Body of pancreas (tissue), 4 donors: Measurements from ENCODE around the gene DAPK1.

Source experiments
- CTCF ChIP-seq, 7 experiments: fragments of 450-650 bp in 4 of 7; fragments of 200-600 bp in 3 of 7; sonication (generic) in 3 of 7; IDR thresholded peaks; one replicate each; pipeline ENCODE4 v1.5.1; 2016 to 2019; ENCODE audit warnings: antibody characterized with exemption in 7 of 7
- POLR2A ChIP-seq, 3 donors: fragments of 450-650 bp; IDR thresholded peaks; one replicate each; pipeline ENCODE4 v1.6.1; 2016; ENCODE audit warnings: antibody characterized with exemption in 3 of 3, mild to moderate bottlenecking in 2 of 3

- TF ChIP-seq CTCF (IDR thresholded peaks at IDR 0.05) = no peak
- TF ChIP-seq POLR2A (IDR thresholded peaks at IDR 0.05) = no peak
These were observed 52.1 kb downstream of the DAPK1 start for GRCh38 chr9:87549791-87550190.
